SK-N-MC (cell line): Measurements from ENCODE around the gene CHMP3.
"Not testable (repeated sequence)": the region's sequence is repeated elsewhere in the genome, so short reads cannot be mapped to it uniquely, and the experiment has no call there.

Experiments
- DNase-seq: peaks from one replicate; pipeline ENCODE4 v3.0.0-alpha.2; 2011; ENCODE audit warnings: low read depth, low spot score
- H3K27ac ChIP-seq: fragments of 200-600 bp; sonication (generic); 2 replicates; pipeline ENCODE4 v1.5.1; 2016; ENCODE audit warnings: mixed run types
- H3K36me3 ChIP-seq: fragments of 200-600 bp; sonication (generic); 2 replicates; pipeline ENCODE4 v1.6.1; 2017; ENCODE audit warnings: antibody characterized with exemption, low read length, mixed read lengths; ENCODE audit not compliant: insufficient read depth
- H3K4me3 ChIP-seq: fragments of 200-600 bp; sonication (generic); 2 replicates; pipeline ENCODE4 v1.5.1; 2016
- H3K9ac ChIP-seq: fragments of 200-600 bp; sonication (generic); 2 replicates; pipeline ENCODE4 v1.8.0; 2017; ENCODE audit warnings: mixed run types, mixed read lengths; ENCODE audit not compliant: insufficient read length
- H3K9me3 ChIP-seq: fragments of 200-600 bp; sonication (generic); 2 replicates; pipeline ENCODE4 v1.6.1; 2017; ENCODE audit warnings: low read depth, mild to moderate bottlenecking, antibody characterized with exemption, low read length, moderate library complexity, mixed read lengths
- EZH2 ChIP-seq: fragments of 200-600 bp; sonication (generic); IDR thresholded peaks from one replicate; pipeline ENCODE4 v1.6.1; 2017; ENCODE audit warnings: antibody characterized with exemption
- FOXP2 ChIP-seq: optimal IDR thresholded peaks from 2 replicates; pipeline ENCODE3; 2011; ENCODE audit warnings: mild to moderate bottlenecking, moderate library complexity; ENCODE audit not compliant: insufficient read depth; ENCODE audit errors: extremely low read length, control extremely low read depth
- POLR2AphosphoS5 ChIP-seq: IDR thresholded peaks from 2 replicates; pipeline ENCODE4 v1.6.1; 2012; ENCODE audit warnings: mild to moderate bottlenecking, low read depth, low read length, borderline replicate concordance

CHMP3 gene

DNA sequence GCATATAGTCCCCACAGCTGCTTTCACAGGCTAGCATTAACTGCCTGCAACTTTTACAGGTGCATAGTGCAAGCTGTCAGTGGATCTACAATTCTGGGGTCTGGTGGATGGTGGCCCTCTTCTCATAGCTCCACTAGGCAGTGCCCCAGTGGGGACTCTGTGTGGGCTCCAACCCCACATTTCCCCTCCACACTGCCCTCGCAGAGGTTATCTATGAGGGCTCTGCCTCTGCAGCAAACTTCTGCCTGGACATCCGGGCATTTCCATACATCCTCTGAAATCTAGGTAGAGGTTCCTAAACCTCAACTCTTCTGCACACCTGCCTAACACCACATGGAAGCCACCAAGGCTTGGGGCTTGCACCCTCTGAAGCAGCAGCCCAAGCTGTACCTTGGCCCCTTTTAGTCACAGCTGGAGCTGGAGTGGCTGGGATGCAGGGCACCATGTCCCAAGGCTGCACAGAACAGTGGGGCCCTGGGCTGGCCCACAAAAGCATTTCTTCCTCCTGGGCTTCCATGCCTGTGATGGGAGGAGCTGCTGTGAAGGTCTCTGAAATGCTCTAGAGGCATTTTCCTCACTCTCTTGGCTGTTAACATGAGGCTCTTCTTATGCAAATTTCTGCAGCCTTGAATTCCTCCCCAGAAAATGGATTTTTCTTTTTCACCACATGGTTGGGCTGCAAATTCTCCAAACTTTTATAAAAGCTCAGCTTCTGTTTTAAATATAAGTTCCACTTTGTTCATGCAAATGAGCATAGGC, 62.7 kb downstream of the CHMP3 start:
- Histone ChIP-seq H3K9ac (no peak overlapping the region), H3K9me3 (0 out of 2 replicates have a peak, but pooled peaks cover 3% of the 10 kb centered on the region), H3K27ac (no peak overlapping the region), H3K4me3 (no peak overlapping the region), H3K36me3 (peaks cover 74% of the 10 kb centered on the region)
- DNase-seq = no peak
- TF ChIP-seq POLR2AphosphoS5 (no peak), EZH2 (no peak), FOXP2 (no peak)

DNA sequence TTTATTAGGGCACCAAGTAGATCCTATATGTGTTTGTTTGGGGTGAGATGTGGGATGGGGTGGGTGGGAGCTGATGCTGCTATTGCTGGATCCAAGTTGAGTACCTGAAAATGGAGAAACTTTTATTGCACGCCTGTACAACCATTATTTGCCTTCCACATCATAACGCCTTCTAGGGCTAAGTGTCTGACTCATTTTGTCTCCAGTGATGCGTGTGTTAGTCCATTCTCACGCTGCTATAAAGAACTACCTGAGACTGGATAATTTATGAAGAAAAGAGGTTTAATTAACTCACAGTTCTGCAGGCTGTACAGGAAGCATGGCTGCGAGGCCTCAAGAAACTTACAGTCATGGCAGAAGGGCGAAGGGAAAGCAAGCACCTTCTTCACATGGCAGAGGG, 63.9 kb downstream of the CHMP3 start:
- Histone ChIP-seq H3K36me3 (peaks cover 76% of the 10 kb centered on the region), H3K27ac (no peak overlapping the region), H3K9me3 (0 out of 2 replicates have a peak, but pooled peaks cover 3% of the 10 kb centered on the region), H3K9ac (no peak overlapping the region), H3K4me3 (no peak overlapping the region)
- DNase-seq = no peak
- TF ChIP-seq FOXP2 = no peak
- no peak for TF ChIP-seq POLR2AphosphoS5
- TF ChIP-seq EZH2 = no peak

DNA sequence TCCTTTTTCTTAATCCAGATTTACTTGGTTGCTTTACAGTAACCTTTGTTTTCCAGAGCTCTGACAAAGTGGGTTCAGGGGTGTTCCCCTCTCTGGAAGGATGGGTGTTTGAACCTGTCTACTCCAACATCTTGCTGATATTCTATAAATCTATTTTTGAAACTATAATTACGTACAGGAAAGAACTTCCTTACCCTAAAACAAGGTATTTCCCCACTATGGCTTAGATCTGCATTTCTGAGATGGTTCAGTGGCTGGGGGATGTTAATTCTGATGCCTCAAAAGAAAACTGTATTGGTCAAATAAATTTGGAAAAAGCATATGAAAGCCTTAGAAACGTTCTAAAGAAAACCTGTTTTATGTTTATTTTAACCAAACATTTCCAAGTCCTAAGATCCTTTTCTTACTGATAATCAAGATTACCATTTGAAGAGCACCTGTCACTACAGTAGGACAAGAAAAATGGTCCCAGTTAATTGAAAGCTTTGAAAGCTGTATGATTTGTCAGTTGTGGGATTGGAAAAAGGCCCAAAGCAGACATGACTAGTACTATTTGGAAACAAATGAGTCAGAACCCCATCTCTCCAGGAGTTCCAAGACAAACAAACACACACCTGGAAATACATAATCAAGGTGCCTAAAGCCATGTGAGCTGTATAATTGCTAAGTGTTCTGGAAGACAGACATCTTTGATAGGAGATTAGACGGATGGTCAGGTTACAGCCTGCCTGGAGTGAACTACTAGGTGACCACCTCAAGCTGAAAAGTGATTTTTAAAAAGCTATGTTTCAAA, 64.6 kb downstream of the CHMP3 start:
- peaks cover 83% of the 10 kb centered on the region for H3K36me3 ChIP-seq
- no peak overlapping the region for H3K9ac ChIP-seq
- DNase-seq = no peak
- no peak overlapping the region for H3K27ac ChIP-seq
- H3K4me3 ChIP-seq = no peak overlapping the region
- 0 out of 2 replicates have a peak, but pooled peaks cover 3% of the 10 kb centered on the region for H3K9me3 ChIP-seq
- TF ChIP-seq FOXP2 (no peak), EZH2 (no peak), POLR2AphosphoS5 (no peak)

DNA sequence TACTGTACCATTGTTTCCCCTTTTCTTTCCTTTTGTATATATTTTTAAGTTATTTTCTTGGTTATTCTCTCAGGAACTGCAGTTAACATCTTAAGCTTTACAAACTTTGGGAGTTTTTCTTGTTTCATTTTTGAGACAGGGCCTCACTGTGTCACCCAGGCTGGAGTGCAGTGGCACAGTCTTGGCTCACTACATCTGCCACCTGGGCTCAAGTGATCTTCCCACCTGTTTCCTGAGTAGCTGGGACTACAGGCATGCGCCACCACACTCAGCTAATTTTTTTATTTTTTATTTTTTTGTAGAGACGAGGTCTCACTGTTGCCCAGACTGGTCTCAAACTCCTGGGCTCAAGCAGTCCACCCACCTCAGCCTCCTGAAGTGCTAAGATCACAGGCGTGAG, 66.9 kb downstream of the CHMP3 start:
- H3K27ac ChIP-seq, H3K9me3 ChIP-seq, H3K4me3 ChIP-seq, H3K9ac ChIP-seq, DNase-seq: not testable (repeated sequence)
- peaks cover 90% of the 10 kb centered on the region for H3K36me3 ChIP-seq

DNA sequence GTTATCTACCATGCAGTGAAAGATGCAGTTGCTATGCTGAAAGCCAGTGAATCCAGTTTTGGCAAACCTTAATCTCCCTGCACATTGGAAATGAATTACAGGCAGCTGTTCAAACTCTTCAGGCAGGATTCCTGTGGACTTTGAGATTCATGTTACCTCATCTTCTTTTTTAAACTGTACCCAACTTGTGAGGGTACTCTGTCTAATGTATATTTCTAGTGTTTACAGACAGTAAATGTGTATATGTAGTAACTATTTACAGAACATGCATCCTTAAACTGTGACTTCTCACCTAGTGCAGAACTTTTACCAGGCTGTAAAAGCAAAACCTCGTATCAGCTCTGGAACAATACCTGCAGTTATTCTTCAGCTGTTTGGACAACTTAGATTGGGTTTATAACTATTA, 71.2 kb downstream of the CHMP3 start:
- no peak overlapping the region for H3K27ac ChIP-seq
- no peak overlapping the region for H3K4me3 ChIP-seq
- H3K9me3 ChIP-seq = no peaks in the 10 kb centered on the region
- no peak for TF ChIP-seq FOXP2
- TF ChIP-seq EZH2 = no peak
- TF ChIP-seq POLR2AphosphoS5 = no peak
- no peak overlapping the region for H3K9ac ChIP-seq
- DNase-seq = no peak
- H3K36me3 ChIP-seq = peaks cover 97% of the 10 kb centered on the region

DNA sequence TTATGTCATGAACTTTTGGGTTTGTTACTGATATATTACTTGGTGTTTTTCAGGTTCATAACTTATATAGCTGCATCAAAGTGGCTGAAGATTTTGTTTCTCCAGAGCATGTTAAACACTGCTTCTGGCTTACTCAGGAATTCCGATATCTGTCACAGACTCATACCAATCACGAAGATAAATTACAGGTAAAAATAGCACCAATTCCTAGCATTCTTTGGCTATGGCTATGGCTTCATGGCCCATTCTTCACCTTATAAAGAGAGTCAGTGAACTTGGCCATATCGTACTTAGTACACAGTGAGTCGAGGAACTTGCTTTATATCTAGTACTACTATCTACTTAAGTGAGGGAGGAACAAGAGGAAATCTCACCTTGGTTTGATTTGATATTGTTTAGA, 72.2 kb downstream of the CHMP3 start:
- no peak for TF ChIP-seq POLR2AphosphoS5
- no peak for TF ChIP-seq FOXP2
- Histone ChIP-seq H3K4me3 (no peak overlapping the region), H3K36me3 (peaks cover 96% of the 10 kb centered on the region), H3K9me3 (no peaks in the 10 kb centered on the region), H3K27ac (no peak overlapping the region), H3K9ac (no peak overlapping the region)
- no peak for DNase-seq

DNA sequence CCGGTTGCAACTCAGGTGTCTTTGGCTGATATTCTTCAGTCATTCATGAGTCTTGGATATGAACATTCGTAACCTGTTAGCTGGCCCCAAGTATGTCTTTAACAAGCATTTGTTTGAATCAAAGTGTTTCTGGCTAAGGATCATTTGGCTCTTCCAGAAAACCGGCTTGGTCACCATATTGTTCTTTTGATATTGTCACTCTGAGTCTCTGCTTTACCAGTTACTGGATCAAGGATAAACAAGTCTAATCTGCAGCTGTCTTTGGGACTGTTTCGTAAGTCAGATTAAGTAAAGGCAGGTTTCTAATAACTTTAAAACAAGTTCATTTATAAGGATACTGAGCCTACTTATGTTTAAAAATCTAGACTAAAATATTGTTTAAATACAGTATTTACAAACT, 73.0 kb downstream of the CHMP3 start:
- Histone ChIP-seq H3K36me3 (peaks cover 98% of the 10 kb centered on the region), H3K9me3 (no peaks in the 10 kb centered on the region), H3K4me3 (no peak overlapping the region), H3K27ac (no peak overlapping the region), H3K9ac (no peak overlapping the region)
- no peak for DNase-seq
- TF ChIP-seq EZH2 = no peak
- no peak for TF ChIP-seq POLR2AphosphoS5
- TF ChIP-seq FOXP2 = no peak

DNA sequence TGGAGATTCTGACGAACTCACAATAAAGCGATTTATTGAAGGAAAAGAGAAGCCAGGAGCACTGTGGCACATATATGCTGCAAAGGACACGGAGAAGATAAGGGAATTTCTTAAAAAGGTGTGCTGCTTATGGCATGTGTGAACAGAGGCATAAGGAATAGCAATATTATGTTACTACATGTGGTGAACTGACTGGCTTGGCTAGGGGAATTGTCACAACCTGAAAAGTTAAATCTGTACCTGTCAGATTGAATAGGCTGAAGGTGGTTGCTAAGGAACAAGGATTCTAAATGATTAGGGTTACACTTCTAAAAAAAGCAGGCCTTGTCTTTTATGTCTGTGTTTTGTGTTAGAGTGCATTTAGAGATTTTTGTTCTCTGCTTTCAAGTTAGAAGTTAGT, 73.7 kb downstream of the CHMP3 start:
- no peak for DNase-seq
- Histone ChIP-seq H3K9ac (no peak overlapping the region), H3K36me3 (peaks cover 99% of the 10 kb centered on the region), H3K4me3 (no peak overlapping the region), H3K27ac (no peak overlapping the region), H3K9me3 (no peaks in the 10 kb centered on the region)
- TF ChIP-seq POLR2AphosphoS5 (no peak), FOXP2 (no peak)
